ENCODE results near the gene L1TD1.
A peak's percentile ranks its signal among the peaks of the same experiment; 100 is the strongest.
"Not testable (repeated sequence)": the region's sequence is repeated elsewhere in the genome, so short reads cannot be mapped to it uniquely, and the experiment has no call there.

L1TD1 gene

GRCh38 chr1:62194651-62195544 lies at the start of gene L1TD1:
Gene L1TD1, plus strand, starts transcription at chr1:62194849. Its CDS starts 11,780 bp downstream, at chr1:62206629.
- no peak within 1 kb of the TSS for H3K4me3 ChIP-seq
- H3K36me3 ChIP-seq: no peaks in the 10 kb centered on the region
- no peak within 1 kb of the TSS for H3K27ac ChIP-seq
- H3K9me3 ChIP-seq: no peaks in the 10 kb centered on the region
- DNase-seq: no peak
- H3K27me3 ChIP-seq: peaks cover 0 to 35% of the 10 kb centered on the region in 2 donors
- H3K4me1 ChIP-seq: peaks cover 0 to 9% (median 4%) of the 10 kb centered on the region in 4 donors
- intact Hi-C loops (cut with DNase I; ENCODE audit: low total_unique reads): no loop called here
- TF ChIP-seq CTCF (IDR thresholded peaks at IDR 0.05): no peak

DNA sequence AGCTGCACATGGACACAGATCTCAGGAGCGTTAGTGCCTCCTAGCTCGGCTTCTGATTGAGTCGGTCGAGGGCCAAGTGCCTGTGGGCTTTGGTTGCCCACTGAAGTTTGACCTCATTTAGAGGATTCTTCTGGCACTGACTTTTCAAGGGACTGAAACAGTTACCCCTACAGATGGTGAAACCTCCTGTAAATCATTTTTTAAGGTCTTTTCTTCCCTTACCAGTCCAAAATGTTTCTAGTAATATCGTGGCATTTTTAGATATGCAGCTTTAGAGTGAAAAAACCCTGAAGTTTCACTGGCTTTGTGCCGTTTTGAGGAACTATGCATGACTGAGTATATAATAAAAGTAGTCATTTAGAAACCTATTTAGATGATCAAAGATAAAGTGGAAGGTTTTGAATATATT lies 34.7 kb upstream of the L1TD1 start:
- DNase-seq: no peak
- TF ChIP-seq CTCF (IDR thresholded peaks at IDR 0.05): no peak
- intact Hi-C loops (cut with DNase I; ENCODE audit: low total_unique reads): no loop called here

GRCh38 chr1:62161711-62162110 lies 32.9 kb upstream of the L1TD1 start:
- Histone ChIP-seq H3K27ac (no peak overlapping the region), H3K27me3 (no peaks in the 10 kb centered on the region), H3K36me3 (peaks cover 0 to 29% (median 0%) of the 10 kb centered on the region in 3 donors), H3K4me3 (no peak overlapping the region), H3K4me1 (no peaks in the 10 kb centered on the region), H3K9me3 (no peaks in the 10 kb centered on the region)
- intact Hi-C loops (cut with DNase I; ENCODE audit: low total_unique reads): no loop called here
- TF ChIP-seq CTCF (IDR thresholded peaks at IDR 0.05): no peak
- no peak for DNase-seq

More for the DNA sequence above, 34.7 kb upstream of the L1TD1 start:
- H3K4me3 ChIP-seq: no peak overlapping the region
- peaks cover 0 to 32% (median 0%) of the 10 kb centered on the region in 3 donors for H3K36me3 ChIP-seq
- H3K27ac ChIP-seq: no peak overlapping the region
- H3K27me3 ChIP-seq: no peaks in the 10 kb centered on the region
- H3K4me1 ChIP-seq: no peaks in the 10 kb centered on the region
- no peaks in the 10 kb centered on the region for H3K9me3 ChIP-seq

GRCh38 chr1:62170380-62170779 lies 24.3 kb upstream of the L1TD1 start:
- H3K4me1 ChIP-seq; H3K9me3 ChIP-seq; H3K4me3 ChIP-seq; H3K27me3 ChIP-seq; H3K27ac ChIP-seq; H3K36me3 ChIP-seq; intact Hi-C loops (cut with DNase I; ENCODE audit: low total_unique reads): not testable (repeated sequence)
- peak in 1 of 2 donors; percentile 32 for DNase-seq

DNA sequence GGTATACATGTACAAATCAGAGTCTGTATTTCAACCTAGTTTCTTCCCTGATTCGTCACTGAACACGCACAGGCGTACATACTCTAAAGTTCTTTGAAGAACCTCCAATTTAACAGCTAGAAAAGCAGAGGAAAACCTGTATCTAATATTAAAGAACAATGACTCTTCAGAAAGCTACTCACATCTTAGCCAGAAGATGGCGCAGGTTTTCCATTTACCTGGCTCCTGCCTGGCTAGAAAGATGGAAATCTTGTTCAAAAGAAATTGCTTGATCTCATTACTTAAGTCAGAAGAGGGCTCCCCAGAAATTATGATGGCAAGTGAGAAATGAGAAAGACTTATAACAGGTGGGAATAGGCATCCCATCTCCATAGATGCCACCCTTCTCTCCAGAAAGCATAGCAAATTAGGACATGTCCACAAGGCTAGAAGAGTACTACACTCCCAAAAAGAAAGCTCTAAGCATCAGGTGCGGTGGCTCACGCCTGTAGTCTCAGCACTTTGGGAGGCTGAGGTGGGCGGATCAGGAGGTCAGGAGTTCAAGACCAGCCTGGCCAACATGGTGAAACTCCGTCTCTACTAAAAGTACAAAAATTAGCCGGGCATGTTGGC lies 19.0 kb upstream of the L1TD1 start:
- H3K36me3 ChIP-seq: no peaks in the 10 kb centered on the region
- H3K4me1 ChIP-seq: no peaks in the 10 kb centered on the region
- H3K27me3 ChIP-seq: peaks cover 0 to 6% of the 10 kb centered on the region in 2 donors
- no peak for DNase-seq
- TF ChIP-seq CTCF (IDR thresholded peaks at IDR 0.05): peak; percentile 56 to 63
- no peak overlapping the region for H3K27ac ChIP-seq
- H3K4me3 ChIP-seq: no peak overlapping the region
- H3K9me3 ChIP-seq: no peaks in the 10 kb centered on the region
- intact Hi-C loops (cut with DNase I; ENCODE audit: low total_unique reads): loop anchor here (5.0 kb wide), 1 partner anchor 232 kb away; no protein-coding TSS in a partner anchor

Data from tibial artery (tissue), 4 donors.